Breast epithelium (tissue), 4 donors: ENCODE measurements around the gene NOS1AP. TPM values are rescaled to one million over a fixed set of nuclear protein-coding genes. Genes with fewer than 3 reads are reported as not detected.
"Not testable (repeated sequence)": the region's sequence is repeated elsewhere in the genome, so short reads cannot be mapped to it uniquely, and the experiment has no call there.

Experiments used
- DNase-seq, 2 donors: peaks; one replicate each; pipeline ENCODE4 v3.0.0-alpha.2; 2019; ENCODE audit warnings: low spot score in 2 of 2
- H3K27ac ChIP-seq, 2 donors: fragments of 200-600 bp; sonication (generic) in 1 of 2; one replicate each; pipeline ENCODE4 v1.5.1; 2016 to 2019; ENCODE audit warnings: mild to moderate bottlenecking in 1 of 2
- H3K27me3 ChIP-seq, 2 donors: fragments of 200-600 bp; sonication (generic) in 1 of 2; one replicate each; pipeline versions ENCODE4 v1.5.1 to v1.6.0; 2017 to 2019; ENCODE audit warnings: control low read depth in 1 of 2, mild to moderate bottlenecking in 1 of 2
- H3K36me3 ChIP-seq: fragments of 200-600 bp; one replicate; pipeline ENCODE4 v1.5.1; 2019
- H3K4me1 ChIP-seq, 2 donors: fragments of 200-600 bp; sonication (generic); one replicate each; pipeline ENCODE4 v1.5.1; 2016 to 2019; ENCODE audit warnings: control low read depth in 1 of 2
- H3K4me3 ChIP-seq, 3 donors: fragments of 200-600 bp; sonication (generic); 1 replicate in 2 of 3; 2 replicates in 1 of 3; pipeline ENCODE4 v1.5.1; 2016 to 2019; ENCODE audit warnings: mild to moderate bottlenecking in 3 of 3, moderate library complexity in 2 of 3
- H3K9me3 ChIP-seq, 2 donors: fragments of 200-600 bp; sonication (generic) in 1 of 2; one replicate each; pipeline ENCODE4 v1.5.1; 2016 to 2019; ENCODE audit warnings: control low read depth in 1 of 2
- POLR2A ChIP-seq: fragments of 450-650 bp; IDR thresholded peaks from one replicate; pipeline ENCODE4 v1.6.1; 2016; ENCODE audit warnings: antibody characterized with exemption, mild to moderate bottlenecking, moderate library complexity
- POLR2AphosphoS5 ChIP-seq, 3 donors: sonication (generic); formaldehyde crosslinking; IDR thresholded peaks; one replicate each; pipeline ENCODE4 v1.6.1; 2017; ENCODE audit warnings: antibody characterized with exemption in 3 of 3
- intact Hi-C: fragments of 100-400 bp; cut with DNase I; formaldehyde crosslinking; loops from one replicate; pipeline ENCODE4 v1.15.1; 2023; ENCODE audit warnings: low total_unique reads
- total RNA-seq, 3 donors: library from RNA; depleted of rRNA; stranded (reverse); fragments of >200 nt; gene quantifications; one replicate each; pipeline ENCODE4 v1.1.0, GENCODE V29; 2016
- TF ChIP-seq, protein P1 (sequence below), 3 donors: fragments of 450-650 bp; IDR thresholded peaks; one replicate each; pipeline ENCODE4 v1.5.1; 2016 to 2017; ENCODE audit warnings: antibody characterized with exemption in 3 of 3, mild to moderate bottlenecking in 3 of 3, moderate library complexity in 3 of 3

The NOS1AP gene
- total RNA-seq, 3 donors from 2014 or later, result 2.2 to 17.6 (median 11.8) TPM

GRCh38 chr1:162065016-162065415 lies 4.5 kb upstream of the NOS1AP start:
- H3K36me3 ChIP-seq, result no peaks in the 10 kb centered on the region
- intact Hi-C loops, result no loop called here
- TF ChIP-seq POLR2AphosphoS5 (IDR thresholded peaks at IDR 0.05), result no peak
- TF ChIP-seq POLR2A, result no peak
- TF ChIP-seq, protein P1, sequence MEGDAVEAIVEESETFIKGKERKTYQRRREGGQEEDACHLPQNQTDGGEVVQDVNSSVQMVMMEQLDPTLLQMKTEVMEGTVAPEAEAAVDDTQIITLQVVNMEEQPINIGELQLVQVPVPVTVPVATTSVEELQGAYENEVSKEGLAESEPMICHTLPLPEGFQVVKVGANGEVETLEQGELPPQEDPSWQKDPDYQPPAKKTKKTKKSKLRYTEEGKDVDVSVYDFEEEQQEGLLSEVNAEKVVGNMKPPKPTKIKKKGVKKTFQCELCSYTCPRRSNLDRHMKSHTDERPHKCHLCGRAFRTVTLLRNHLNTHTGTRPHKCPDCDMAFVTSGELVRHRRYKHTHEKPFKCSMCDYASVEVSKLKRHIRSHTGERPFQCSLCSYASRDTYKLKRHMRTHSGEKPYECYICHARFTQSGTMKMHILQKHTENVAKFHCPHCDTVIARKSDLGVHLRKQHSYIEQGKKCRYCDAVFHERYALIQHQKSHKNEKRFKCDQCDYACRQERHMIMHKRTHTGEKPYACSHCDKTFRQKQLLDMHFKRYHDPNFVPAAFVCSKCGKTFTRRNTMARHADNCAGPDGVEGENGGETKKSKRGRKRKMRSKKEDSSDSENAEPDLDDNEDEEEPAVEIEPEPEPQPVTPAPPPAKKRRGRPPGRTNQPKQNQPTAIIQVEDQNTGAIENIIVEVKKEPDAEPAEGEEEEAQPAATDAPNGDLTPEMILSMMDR (IDR thresholded peaks at IDR 0.05), result no peak

GRCh38 chr1:162066836-162067235 lies 2.7 kb upstream of the NOS1AP start:
- H3K27me3 ChIP-seq, H3K36me3 ChIP-seq, DNase-seq, intact Hi-C loops, H3K27ac ChIP-seq, H3K9me3 ChIP-seq, H3K4me1 ChIP-seq, H3K4me3 ChIP-seq: not testable (repeated sequence)

More at GRCh38 chr1:162065016-162065415, 4.5 kb upstream of the NOS1AP start:
- Histone ChIP-seq H3K4me3 (no peak overlapping the region), H3K27ac (no peak overlapping the region), H3K9me3 (no peaks in the 10 kb centered on the region), H3K27me3 (no peaks in the 10 kb centered on the region), H3K4me1 (no peaks in the 10 kb centered on the region)
- DNase-seq, result no peak

DNA sequence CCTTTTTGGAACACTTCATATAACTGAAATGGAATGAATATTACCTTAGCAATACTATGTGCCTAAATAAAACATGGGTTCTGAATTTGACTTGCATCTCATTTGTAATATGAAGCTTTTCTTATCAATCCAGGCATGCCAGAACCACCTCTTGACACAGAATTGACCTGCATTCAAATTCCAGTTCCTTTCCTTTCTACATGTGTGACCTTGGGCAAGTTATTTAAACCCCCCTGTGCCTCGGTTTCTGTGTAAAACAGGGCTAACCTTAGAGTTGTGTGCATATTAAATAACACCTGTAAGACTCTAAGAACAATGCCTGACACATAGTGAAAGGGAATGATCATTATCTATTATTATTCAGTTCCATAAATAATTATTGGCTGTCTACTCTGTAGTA lies 2.0 kb upstream of the NOS1AP start:
- Histone ChIP-seq H3K9me3 (no peaks in the 10 kb centered on the region), H3K36me3 (no peaks in the 10 kb centered on the region), H3K27me3 (no peaks in the 10 kb centered on the region), H3K27ac (no peak overlapping the region), H3K4me1 (peaks cover 0 to 6% of the 10 kb centered on the region in 2 donors), H3K4me3 (no peak overlapping the region)
- intact Hi-C loops, result no loop called here
- no peak for DNase-seq
- TF ChIP-seq POLR2A, result no peak
- TF ChIP-seq POLR2AphosphoS5 (IDR thresholded peaks at IDR 0.05), result no peak
- TF ChIP-seq, protein P1 (IDR thresholded peaks at IDR 0.05), result no peak

DNA sequence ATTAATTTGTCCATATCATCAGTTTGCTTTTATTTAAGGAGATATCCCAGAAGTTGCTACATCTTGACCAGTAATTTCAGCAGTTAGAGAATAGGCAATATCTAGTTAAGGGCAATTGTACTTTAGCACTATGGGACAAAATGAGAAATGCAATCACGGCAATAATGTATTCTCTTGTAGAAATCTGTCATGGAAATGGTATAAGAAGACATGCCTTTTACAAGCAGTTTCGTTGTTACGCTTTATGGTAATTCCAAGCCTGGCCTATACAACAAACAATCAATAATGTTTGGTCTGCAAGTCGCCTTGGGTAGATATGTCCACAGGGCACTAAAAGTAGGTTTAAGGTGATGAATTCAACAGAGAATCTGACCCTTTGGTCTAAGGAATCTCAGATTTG lies 1.2 kb upstream of the NOS1AP start:
- TF ChIP-seq POLR2A (no peak), POLR2AphosphoS5 (IDR thresholded peaks at IDR 0.05) (no peak)
- TF ChIP-seq, protein P1 (IDR thresholded peaks at IDR 0.05), result no peak
- no peak overlapping the region for H3K27ac ChIP-seq
- no peaks in the 10 kb centered on the region for H3K36me3 ChIP-seq
- no peaks in the 10 kb centered on the region for H3K9me3 ChIP-seq
- intact Hi-C loops, result no loop called here
- DNase-seq, result no peak
- H3K27me3 ChIP-seq, result no peaks in the 10 kb centered on the region
- peaks cover 0 to 6% of the 10 kb centered on the region in 2 donors for H3K4me1 ChIP-seq
- H3K4me3 ChIP-seq, result no peak overlapping the region

GRCh38 chr1:162070094-162070748 lies 730 bp downstream of the NOS1AP start:
- TF ChIP-seq POLR2A (no peak), POLR2AphosphoS5 (IDR thresholded peaks at IDR 0.05) (no peak)
- TF ChIP-seq, protein P1 (IDR thresholded peaks at IDR 0.05), result no peak
- peak overlapping the region; percentile 80 to 86 for H3K27ac ChIP-seq
- peaks cover 0 to 6% of the 10 kb centered on the region in 2 donors for H3K9me3 ChIP-seq
- no peaks in the 10 kb centered on the region for H3K27me3 ChIP-seq
- peaks cover 0 to 6% of the 10 kb centered on the region in 2 donors for H3K4me1 ChIP-seq
- H3K36me3 ChIP-seq, result no peaks in the 10 kb centered on the region
- H3K4me3 ChIP-seq, result peak overlapping the region; percentile 54 to 97 (median 87)
- intact Hi-C loops, result no loop called here
- peak in 1 of 2 donors; percentile 25 for DNase-seq
